T-helper 9 cell (primary cell): ENCODE results near the gene SOWAHA.
"Not testable (repeated sequence)": the region's sequence is repeated elsewhere in the genome, so short reads cannot be mapped to it uniquely, and the experiment has no call there.

Source experiments
- DNase-seq: peaks from one replicate; pipeline ENCODE4 v3.0.0-alpha.2; 2020

SOWAHA gene

DNA sequence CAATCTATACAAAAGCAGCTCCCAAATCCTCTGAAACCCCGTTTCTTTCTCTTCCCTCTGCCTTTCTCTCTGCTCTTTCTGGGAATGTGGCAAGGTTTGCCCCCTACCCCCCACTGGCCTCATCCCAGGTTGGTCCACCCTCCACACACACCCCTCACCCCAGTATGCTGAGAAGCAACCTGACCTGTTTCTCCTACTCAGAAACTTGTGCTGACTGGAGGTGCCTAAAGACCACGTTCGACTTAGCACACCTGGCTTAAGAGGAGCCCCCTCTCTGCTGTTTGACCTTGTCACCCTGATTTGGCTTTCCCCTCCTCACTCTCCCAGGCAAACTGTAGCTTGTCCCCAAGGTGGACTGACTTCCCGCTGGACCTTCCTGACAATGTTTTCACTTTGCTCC lies 35.0 kb upstream of the SOWAHA start:
- DNase-seq = no peak

DNA sequence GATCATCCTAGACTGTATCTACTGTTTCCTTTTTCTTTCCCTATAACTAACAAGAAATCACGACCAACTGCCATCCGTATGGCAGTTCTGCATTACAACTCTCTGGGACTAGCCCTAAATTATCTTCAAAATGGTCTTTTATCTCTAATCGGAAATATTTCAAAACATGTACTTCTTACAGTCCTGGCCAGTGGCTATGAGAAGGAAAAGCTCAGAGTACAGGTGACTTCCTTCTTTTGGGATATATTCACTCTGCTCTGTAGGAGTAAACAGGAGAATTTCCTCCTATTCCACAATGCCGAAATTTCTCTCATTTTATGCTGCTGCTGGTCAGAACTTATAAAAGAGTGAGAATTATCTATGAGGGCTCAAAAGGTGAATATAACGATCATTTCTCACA lies 34.2 kb upstream of the SOWAHA start:
- no peak for DNase-seq

DNA sequence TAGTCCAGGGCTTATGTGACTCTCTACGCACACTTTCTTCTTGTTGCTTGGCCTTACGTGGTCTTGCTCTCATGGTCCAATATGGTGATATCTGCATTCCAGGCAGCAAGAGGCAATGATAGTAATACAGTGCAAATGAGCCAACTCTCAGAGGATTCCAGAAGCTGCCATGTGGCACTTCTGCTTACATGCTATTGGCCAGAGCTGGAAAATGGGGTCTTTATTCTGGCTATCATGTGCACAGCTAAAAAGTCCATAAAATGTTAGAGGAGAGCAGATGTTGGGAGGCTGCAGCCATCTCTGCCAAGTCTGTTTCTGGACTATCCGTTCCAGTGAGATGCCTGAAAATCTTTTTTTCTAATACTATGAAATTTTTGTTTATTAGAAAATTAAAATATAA lies 33.1 kb upstream of the SOWAHA start:
- DNase-seq = no peak

DNA sequence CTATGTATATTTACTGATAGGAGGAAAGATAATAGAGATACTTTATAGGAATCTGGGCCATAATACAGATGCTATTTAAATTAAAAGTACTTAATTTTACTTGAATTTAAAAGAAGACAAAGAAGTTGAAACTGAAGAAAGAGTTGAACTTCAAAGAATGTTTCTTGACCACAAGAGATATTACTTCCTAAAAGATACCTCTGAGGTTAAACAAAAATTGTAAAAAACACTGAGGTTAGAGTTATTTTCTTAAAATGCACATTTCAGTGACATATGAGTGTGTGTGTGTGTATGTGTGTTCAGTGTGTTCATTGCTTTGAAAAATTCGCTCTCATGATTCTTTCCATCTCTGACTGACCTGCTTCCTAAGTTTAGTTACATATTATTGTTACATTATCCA lies 32.5 kb upstream of the SOWAHA start:
- DNase-seq = no peak

DNA sequence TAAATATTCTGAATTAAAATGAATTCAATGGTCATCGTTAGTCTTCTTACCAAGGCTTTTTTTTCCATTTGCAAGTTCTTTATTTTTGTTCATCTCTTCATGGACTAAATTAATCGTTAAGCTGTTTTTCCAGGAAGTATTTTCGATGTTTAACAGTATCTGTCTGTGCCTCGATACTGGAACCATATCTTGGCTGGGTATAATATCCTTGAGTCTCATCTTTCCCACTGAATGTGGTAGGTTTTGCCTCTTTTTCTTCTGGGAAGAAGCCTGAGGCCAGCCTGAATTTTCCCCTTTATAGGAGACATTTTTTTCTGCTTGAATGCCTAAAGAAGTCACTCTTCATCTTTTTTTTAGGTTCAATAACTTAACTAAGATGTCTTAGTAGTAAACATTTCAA lies 32.1 kb upstream of the SOWAHA start:
- DNase-seq = no peak

DNA sequence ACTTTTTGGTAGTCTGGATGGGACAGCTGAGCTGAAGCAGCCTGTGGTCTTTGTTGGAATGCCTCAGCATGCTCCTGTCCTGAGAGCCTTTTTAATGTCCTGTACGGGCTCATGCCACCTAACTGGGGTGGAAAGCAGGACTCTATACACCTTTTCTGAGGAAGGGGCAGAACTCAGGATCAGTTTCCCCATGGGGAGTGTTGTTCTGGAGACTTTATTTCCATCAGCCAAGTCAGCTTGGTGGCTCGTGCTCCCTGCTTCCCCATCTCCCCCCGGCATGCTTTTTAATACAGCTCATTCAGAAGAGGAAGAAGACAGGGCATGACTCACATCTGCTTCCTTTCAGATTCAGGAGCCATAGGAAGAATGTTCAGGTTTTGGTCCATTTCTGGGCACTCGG lies 31.0 kb upstream of the SOWAHA start:
- no peak for DNase-seq

DNA sequence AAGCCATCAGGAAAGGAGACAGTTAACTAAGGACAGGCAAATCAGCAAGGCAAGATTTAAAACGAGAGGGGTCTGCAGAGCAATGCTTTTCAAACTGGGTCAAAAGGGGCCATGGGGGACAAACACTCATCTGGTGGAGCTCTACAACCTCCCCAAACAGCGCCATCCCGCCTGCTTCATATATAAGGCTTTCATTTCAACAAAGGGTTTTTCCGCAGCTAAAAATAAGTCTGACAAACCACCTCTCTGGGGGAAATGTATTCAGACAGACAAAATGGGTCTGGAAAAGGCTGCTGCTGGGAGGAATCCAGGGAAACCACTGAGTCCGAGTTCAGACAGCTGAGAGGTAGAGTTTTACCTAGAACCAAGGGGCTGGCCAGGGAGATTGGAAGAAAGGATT lies 27.7 kb upstream of the SOWAHA start:
- no peak for DNase-seq

DNA sequence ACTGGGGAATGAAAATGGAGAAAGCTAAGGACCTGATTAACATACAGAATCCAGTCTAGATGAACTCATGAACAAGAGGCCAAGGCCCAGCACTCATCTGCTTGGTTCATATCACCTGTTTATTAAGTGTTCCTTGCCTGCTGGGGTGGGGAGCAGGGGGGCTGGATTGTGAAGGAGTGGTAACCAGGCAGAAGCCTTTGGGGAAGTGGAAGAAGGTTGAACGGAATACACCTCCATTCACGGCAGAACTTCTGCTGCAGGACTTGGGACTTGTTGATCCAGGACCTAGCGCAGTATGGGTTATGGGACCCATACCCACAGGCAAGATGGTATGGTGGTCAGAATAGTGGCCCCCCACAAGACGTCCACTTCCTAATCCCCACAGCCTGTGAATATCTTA lies 27.2 kb upstream of the SOWAHA start:
- no peak for DNase-seq

DNA sequence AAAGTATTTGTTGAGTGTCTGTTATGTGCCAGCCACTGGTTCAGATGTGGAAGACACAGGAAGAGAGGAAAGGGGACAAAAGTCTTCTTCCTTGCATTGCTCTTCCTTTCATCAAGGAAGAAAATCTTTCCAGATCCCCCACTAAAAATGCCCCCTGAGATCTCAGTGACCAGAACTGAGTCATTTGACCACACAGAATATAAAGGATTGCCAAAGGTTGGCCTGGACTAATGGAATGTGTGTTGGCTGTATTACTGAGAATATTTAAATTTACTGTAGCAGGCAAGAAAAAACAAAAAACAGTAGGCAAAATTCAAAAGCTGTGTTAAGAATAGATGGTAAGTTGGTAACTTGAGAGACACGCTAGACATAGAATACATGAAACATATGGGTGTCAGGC lies 26.0 kb upstream of the SOWAHA start:
- no peak for DNase-seq

DNA sequence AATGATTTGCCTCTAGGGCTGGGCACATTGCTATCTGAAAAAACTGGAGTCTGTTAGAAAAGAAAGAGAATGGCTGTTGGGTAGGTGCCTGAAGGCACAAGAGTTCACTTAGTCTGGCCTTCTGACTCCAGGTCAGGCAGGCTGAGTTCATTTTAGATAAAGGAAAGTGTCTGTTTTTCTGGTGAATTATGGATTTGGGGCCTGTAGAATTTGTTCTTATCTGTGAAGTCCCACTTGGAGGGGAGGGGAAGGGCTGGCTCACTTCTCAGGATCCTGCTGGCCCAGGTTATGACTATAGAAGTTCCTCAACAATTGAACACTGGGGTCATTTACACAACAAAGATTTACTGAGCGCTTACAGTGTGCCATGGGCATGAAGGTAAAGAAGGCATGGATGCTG lies 24.6 kb upstream of the SOWAHA start:
- no peak for DNase-seq

DNA sequence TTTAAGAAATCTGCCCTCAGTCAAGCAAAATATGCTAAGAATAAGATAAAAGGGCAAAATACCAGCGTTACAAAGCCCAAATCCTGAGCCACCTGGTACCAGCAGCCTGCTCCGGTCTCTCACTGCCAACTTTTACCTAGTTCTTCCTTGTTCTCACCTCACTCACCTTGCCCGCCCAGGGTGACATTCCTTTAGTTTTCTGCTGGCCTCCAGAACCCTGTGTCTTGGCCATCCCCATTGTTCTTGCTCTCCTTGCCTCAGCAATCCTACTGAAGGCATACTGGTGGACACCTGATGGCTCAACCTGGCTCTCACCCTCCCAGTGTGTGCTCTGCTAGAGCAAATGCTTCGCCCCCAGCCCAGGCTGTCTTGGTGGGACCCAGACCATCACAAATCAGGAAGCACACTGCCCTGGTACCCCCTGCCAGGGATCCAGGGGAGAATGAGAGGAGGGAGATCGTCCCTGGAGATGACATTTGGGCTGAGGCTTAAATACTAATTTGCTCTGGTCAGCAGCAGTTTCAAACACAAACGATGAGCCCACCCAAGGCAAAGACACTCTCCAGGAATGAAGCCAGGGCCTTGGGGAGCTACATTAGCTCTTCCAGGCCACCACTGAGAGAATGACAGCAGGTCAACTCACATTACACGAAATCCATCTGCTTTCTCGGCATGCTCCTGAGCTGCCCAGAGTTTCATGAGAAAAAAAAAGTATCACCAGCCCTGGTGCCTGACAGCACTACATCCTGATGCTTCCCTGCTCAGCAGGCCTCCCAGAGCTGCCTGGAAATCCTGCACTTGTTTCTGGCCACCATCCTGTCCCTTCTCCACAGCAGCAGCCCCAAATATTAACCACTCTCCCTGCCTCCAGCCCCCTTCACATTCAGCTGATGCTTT lies 23.9 kb upstream of the SOWAHA start:
- DNase-seq = no peak

DNA sequence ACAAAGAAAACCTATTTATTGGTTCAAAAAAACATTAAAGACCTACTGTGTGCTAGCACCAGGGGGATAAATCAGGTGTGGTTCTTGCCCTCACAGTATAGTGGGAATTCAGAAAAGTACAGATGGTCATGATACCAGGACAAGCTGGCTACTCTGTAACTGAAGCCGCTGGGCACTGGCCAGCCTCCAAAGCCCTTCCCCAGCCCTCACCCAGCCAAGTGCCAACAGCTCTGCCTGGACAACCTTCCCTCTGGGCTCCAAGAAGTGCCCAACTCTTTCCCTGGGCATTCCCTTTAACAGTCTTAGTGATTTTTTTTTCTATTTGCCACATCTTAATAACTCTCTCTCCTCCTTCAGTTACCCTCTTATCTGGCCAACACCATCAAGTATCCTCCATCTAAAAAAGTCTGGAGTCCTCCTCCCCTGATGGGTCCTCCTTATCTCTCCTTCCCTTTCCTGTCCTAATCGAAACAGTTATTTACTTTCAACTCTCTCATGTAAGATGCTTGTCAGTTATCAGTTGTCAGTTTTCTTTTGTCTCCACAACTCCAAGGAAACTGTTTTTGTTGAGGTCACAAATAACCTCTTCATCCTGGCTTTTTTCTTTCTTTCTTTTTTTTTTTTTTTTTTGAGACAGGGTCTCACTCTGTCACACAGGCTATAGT lies 22.8 kb upstream of the SOWAHA start:
- no peak for DNase-seq

DNA sequence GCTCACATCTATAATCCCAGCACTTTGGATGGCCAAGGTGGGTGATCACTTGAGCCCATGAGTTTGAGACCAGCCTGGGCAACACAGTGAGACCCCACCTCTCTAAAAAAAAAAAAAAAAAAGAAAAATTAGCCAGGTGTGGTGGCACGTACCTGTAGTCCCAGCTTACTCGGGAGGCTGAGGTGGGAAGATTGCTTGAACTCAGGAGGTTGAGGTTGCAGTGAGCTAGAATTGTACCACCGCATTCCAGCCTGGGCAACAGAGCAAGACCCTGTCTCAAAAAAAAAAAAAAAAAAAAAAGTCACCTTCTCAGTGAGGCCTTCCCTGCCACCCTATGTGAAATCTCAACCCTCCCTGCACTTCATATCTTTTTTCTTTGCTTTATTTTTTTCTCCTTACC lies 22.1 kb upstream of the SOWAHA start:
- DNase-seq = no peak

DNA sequence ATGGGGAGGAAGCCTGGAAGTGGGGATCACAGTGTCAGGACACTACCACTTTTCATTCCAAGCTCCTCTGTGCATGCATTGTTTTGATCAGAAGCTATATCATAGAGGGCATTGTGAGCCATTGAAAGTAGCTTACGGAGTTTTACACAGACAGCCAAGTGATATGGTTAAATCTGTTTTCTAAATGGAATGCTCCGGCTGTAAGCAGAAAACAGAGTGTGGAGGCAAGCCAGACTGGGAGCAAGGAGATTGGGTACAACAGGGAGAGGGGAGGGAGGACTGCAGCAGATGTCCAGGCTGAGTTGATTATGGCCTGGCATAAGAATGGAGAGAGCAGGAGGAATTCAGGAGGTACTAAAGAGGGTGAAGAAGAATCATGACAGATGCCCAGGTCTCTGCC lies 15.5 kb upstream of the SOWAHA start:
- DNase-seq = no peak

DNA sequence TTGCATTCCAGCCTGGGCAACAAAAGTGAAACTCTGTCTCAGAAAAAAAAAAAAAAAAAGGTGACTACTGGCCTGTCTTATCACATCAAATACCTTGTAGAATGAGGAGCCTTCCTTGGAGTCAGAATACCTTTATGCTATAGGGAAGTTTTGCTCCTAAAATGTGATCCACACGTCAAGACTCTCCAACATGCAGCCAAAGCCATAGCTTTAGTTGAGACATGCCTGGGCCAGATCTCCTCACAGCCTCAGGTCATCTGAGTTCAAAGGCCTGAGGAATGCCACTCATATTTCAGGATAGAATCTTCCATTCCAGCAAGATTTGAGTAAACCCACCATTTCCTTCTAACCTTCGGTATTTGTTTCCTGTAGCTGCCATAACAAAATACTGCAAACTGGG lies 13.7 kb upstream of the SOWAHA start:
- no peak for DNase-seq

DNA sequence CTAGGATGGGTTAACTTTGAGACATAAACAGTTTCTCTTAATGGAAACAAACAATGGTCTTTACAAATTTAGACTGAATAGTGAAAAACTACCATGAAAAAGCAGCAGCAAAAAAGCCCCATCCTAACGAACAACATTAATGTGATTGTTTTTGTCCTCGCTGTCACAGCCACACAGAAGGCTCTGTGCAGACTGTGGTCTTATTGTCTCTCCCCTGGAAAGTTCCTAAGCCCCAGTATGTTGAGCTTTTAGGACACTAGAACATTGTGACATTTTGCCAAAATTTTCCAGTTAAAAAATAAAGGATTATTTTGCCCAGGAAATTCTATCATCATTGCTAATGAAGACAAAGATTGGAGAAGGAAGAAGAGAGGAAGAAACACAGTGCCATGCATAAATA lies 12.6 kb upstream of the SOWAHA start:
- no peak for DNase-seq

DNA sequence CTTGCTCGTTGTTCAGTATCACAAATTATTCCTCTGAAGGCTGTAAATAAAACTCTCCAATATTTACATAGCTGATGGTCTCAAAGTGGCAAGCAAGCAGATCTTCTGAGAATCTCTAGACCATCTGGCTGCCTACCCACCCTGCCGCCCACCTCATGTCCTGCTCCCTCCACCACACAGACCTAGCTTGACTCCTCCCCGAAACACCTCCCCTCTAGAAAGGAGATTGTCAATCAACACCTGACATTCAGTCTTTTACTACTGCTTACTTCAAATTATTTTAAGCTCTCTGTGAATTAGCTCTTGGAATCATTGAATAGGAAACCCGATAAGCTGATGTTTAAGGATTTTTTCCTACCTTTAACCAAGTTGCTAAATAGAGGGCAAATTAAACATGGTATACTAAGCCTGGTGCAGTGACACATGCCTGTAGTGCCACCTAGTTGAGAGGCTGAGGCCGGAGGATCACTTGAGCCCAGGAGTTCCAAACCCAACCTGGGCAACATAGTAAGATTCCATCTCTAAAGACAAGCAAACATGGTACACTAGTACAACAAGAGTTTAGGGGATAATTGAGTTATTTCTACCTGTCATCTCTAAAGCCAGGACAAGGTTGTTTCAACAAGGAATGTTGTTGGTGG lies 10.9 kb upstream of the SOWAHA start:
- DNase-seq = no peak

DNA sequence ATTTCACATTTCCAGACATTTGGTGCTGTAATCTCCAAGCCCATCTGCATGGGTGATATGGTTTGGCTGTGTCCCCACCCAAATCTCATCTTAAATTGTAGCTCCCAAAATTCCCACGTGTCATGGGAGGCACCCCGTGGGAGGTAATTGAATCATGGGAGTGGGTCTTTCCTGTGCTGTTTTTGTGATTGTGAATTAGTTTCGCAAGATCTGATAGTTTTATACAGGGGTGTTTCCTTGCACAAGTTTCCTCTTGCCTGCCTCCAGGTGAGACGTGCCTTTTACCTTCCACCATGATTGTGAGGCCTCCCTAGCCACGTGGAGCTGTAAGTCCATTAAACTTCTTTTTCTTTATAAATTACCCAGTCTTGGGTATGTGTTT lies 10.4 kb upstream of the SOWAHA start:
- DNase-seq = not testable (repeated sequence)

DNA sequence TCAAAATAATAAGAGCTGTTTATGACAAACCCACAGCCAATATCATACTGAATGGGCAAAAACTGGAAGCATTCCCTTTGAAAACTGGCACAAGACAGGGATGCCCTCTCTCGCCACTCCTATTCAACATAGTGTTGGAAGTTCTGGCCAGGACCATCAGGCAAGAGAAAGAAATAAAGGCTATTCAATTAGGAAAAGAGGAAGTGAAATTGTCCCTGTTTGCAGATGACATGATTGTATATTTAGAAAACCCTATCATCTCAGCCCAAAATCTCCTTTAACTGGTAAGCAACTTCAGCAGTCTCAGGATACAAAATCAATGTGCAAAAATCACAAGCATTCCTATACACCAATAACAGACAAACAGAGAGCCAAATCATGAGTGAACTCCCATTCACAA lies 8.9 kb upstream of the SOWAHA start:
- DNase-seq = not testable (repeated sequence)

DNA sequence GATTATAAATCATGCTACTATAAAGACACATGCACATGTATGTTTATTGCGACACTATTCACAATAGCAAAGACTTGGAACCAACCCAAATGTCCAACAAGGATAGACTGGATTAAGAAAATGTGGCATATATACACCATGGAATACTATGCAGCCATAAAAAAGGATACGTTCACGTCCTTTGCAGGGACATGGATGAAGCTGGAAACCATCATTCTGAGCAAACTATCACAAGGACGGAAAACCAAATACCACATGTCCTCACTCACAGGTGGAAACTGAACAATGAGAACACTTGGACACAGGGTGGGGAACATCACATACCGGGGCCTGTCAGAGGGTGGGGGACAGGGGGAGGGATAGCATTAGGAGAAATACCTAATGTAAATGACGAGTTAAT lies 7.2 kb upstream of the SOWAHA start:
- not testable (repeated sequence) for DNase-seq

DNA sequence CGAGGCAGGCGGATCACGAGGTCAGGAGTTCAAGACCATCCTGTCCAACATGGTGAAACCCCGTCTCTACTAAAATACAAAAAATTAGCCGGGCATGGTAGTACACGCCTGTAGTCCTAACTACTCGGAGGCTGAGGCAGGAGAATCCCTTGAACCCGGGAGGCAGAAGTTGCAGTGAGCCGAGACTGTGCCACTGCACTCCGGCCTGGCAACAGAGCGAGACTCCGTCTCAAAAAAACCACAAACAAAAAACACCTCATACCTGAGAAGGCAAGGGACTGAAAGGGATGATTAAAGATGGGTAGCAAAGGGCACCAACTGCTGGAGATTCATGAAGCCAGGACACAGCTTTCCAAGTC lies 6.3 kb upstream of the SOWAHA start:
- not testable (repeated sequence) for DNase-seq

DNA sequence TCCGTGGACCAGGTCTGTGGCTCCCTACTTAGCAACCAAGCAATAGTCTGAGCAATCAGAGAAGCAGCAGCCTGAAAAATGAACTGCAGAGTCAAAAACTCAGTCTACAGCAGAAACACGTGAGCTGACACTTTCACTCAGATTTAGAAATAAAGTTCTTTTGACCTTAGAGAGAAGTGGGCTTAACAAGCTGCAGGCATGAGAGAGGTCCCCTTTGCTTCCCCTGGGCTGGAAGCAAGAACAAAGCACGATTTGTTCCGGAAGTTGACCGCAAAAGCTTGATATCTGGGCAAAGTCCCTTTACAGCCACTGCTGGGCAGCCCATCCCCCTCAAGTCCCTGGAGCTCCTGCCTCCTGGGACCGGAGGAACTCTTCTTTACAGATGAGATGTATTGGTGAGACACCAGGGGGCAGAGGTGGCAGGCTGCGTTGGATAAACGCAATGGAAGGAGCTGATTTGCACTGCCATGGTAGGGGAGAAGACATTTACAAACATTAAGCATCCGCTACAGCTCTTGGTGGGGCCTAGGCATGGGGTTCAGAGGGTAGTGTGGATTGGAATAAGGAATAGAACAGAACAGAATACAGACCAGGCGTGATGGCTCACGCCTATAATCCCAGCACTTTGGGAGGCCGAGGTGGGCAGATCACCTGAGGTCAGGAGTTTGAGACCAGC lies 5.8 kb upstream of the SOWAHA start:
- DNase-seq = no peak

DNA sequence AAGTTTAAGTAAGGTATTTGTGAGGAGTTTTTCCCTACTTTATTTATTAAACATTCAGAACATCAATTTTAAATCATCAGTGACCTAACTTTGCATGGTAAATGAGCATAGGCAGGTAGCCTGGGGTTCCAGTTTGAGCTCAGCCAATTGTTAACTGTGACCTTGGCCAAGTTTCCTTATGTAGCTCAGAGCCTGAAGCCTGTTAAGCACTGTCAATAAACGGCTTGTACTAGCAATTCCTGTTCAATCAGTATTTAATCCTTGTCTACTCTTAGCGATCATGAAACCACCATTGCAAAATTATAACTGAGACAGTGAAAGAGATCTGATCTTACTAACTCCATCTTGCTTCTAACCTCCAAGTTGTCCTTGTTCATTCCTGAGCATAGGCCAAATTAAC lies 4.7 kb upstream of the SOWAHA start:
- DNase-seq = no peak

DNA sequence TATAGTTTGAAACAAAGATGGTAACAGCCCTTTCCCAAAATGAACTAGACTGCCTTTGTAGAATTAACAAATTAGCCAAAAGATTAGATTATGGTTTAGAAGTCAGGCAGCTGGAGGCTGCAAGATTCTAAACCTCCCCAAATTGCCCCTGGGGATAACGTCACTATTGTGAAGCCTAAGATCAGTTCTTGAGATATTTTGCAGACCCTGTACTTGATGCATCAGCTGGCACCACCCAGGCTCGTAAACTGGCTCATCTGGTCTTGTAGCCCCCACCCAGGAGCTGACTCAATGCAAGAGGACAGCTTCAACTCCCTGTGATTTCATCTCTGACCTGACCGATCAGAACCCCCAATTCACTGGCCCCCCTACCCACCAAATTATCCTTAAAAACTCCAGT lies 4.2 kb upstream of the SOWAHA start:
- no peak for DNase-seq
